H1 (cell line): ENCODE data around the gene OPALIN. TPM values are rescaled to one million over a fixed set of nuclear protein-coding genes. Genes with fewer than 3 reads are reported as not detected.

Experiments
- CTCF ChIA-PET: fragments of 300-600 bp; sonication (Branson Sonifier 250); formaldehyde crosslinking; loops from one replicate; lab custom pipeline; 2021; ENCODE audit not compliant: partially characterized antibody; lab: Charles Lee
- POLR2A ChIA-PET: fragments of 300-600 bp; sonication (Branson Sonifier 250); formaldehyde crosslinking; loops from one replicate; lab custom pipeline; 2021; ENCODE audit warnings: inconsistent platforms; ENCODE audit not compliant: partially characterized antibody; lab: Charles Lee
- DNase-seq, 2 experiments: peaks; one replicate each; pipeline versions ENCODE4 v3.0.0 to v3.0.0-alpha.2; 2010 to 2022; ENCODE audit warnings: low spot score in 2 of 2, low read depth in 1 of 2, mixed read lengths in 1 of 2
- FAIRE-seq: peaks from 2 replicates; lab custom pipeline; 2011; peaks lifted over from hg19 to GRCh38; lab: Jason Lieb, UNC
- H2AFZ ChIP-seq: 2 replicates; pipeline ENCODE4 v1.8.1; 2012; ENCODE audit warnings: low read length, inconsistent platforms
- H2AK5ac ChIP-seq: 2 replicates; pipeline ENCODE4 v1.6.1; 2013; ENCODE audit warnings: low read depth, low read length
- H2BK120ac ChIP-seq: replicated peaks from 2 replicates; pipeline ENCODE3; 2013; ENCODE audit warnings: low read depth, low read length, inconsistent platforms
- H2BK12ac ChIP-seq: 2 replicates; pipeline ENCODE4 v1.6.1; 2013; ENCODE audit warnings: low read depth, low read length
- H2BK15ac ChIP-seq: 2 replicates; pipeline ENCODE4 v1.6.1; 2013; ENCODE audit warnings: low read length
- H2BK20ac ChIP-seq: 2 replicates; pipeline ENCODE4 v1.6.1; 2013; ENCODE audit warnings: low read length
- H2BK5ac ChIP-seq: 2 replicates; pipeline ENCODE4 v1.6.1; 2013; ENCODE audit warnings: low read depth, low read length
- H3K14ac ChIP-seq: 2 replicates; pipeline ENCODE4 v1.6.1; 2013; ENCODE audit warnings: inconsistent platforms; ENCODE audit not compliant: insufficient read length
- H3K18ac ChIP-seq: 2 replicates; pipeline ENCODE4 v1.6.1; 2013; ENCODE audit warnings: low read length; ENCODE audit errors: extremely low read depth
- H3K23ac ChIP-seq: 2 replicates; pipeline ENCODE4 v1.6.1; 2013; ENCODE audit warnings: inconsistent platforms; ENCODE audit not compliant: insufficient read length
- H3K23me2 ChIP-seq: 2 replicates; pipeline ENCODE4 v1.6.1; 2013; ENCODE audit warnings: low read depth, low read length
- H3K27ac ChIP-seq: 2 replicates; pipeline ENCODE4 v1.6.1; 2011; ENCODE audit warnings: low read depth, low read length, inconsistent platforms
- H3K27me3 ChIP-seq, 4 experiments: replicated peaks in 1 of 4; 1 replicate in 1 of 4; 2 replicates in 3 of 4; pipeline versions ENCODE4 v1.6.1 to v1.8.1; 2011 to 2013; ENCODE audit warnings: low read length in 3 of 4, mild to moderate bottlenecking in 3 of 4, inconsistent platforms in 2 of 4, mixed read lengths in 2 of 4, moderate library complexity in 1 of 4; ENCODE audit not compliant: control insufficient read depth in 3 of 4, insufficient read depth in 3 of 4; ENCODE audit errors: extremely low read depth in 1 of 4
- H3K36me3 ChIP-seq, 4 experiments: 2 replicates each; pipeline versions ENCODE4 v1.6.1 to v1.8.1; 2011 to 2013; ENCODE audit warnings: mild to moderate bottlenecking in 4 of 4, low read length in 3 of 4, moderate library complexity in 2 of 4, control low read depth in 1 of 4, inconsistent platforms in 1 of 4; ENCODE audit not compliant: insufficient read depth in 4 of 4, control insufficient read depth in 2 of 4
- H3K4ac ChIP-seq: replicated peaks from 2 replicates; pipeline ENCODE3; 2013; ENCODE audit warnings: low read length, low read depth, mixed read lengths, inconsistent platforms; ENCODE audit not compliant: insufficient read length
- H3K4me1 ChIP-seq, 4 experiments: replicated peaks in 1 of 4; 1 replicate in 1 of 4; 2 replicates in 3 of 4; pipeline versions ENCODE4 v1.6.1 to v1.8.1; 2011 to 2013; ENCODE audit warnings: low read length in 3 of 4, inconsistent platforms in 2 of 4, mixed read lengths in 1 of 4; ENCODE audit not compliant: insufficient read depth in 4 of 4, control insufficient read depth in 3 of 4
- H3K4me2 ChIP-seq, 2 experiments: 2 replicates each; pipeline versions ENCODE4 v1.6.1 to v1.8.1; 2011 to 2013; ENCODE audit warnings: low read depth in 2 of 2, low read length in 2 of 2, control low read depth in 1 of 2, inconsistent platforms in 1 of 2, mild to moderate bottlenecking in 1 of 2; ENCODE audit not compliant: insufficient read depth in 1 of 2
- H3K4me3 ChIP-seq, 4 experiments: fragments of 200-600, 300-600 bp in 1 of 4; sonication (generic), shearing (Covaris generic), sonication (Bioruptor Twin) in 1 of 4; 2 replicates each; pipeline versions ENCODE4 v1.5.1 to v1.8.1; 2011 to 2016; ENCODE audit warnings: low read length in 4 of 4, low read depth in 3 of 4, control low read depth in 2 of 4, inconsistent platforms in 2 of 4, mild to moderate bottlenecking in 2 of 4, mixed read lengths in 1 of 4, moderate library complexity in 1 of 4; ENCODE audit not compliant: insufficient read depth in 2 of 4; ENCODE audit errors: extremely low read depth in 1 of 4
- H3K56ac ChIP-seq: replicated peaks from 2 replicates; pipeline ENCODE3; 2013; ENCODE audit warnings: low read depth, mild to moderate bottlenecking, mixed read lengths, low read length, inconsistent platforms; ENCODE audit not compliant: insufficient read length
- H3K79me1 ChIP-seq: 2 replicates; pipeline ENCODE4 v1.6.1; 2013; ENCODE audit warnings: low read depth, low read length, control low read depth
- H3K79me2 ChIP-seq, 2 experiments: 2 replicates each; pipeline versions ENCODE4 v1.6.1 to v1.8.1; 2012 to 2013; ENCODE audit warnings: low read length in 2 of 2, mild to moderate bottlenecking in 2 of 2, inconsistent platforms in 1 of 2; ENCODE audit not compliant: insufficient read depth in 2 of 2, control insufficient read depth in 1 of 2
- H3K9ac ChIP-seq, 4 experiments: replicated peaks in 1 of 4; 1 replicate in 1 of 4; 2 replicates in 3 of 4; pipeline versions ENCODE4 v1.6.1 to v1.8.1; 2011 to 2013; ENCODE audit warnings: low read depth in 3 of 4, low read length in 3 of 4, control low read depth in 2 of 4, mild to moderate bottlenecking in 2 of 4, moderate library complexity in 2 of 4, inconsistent platforms in 1 of 4; ENCODE audit errors: extremely low read depth in 1 of 4
- H3K9me3 ChIP-seq, 2 experiments: 2 replicates each; pipeline versions ENCODE4 v1.6.1 to v1.8.1; 2012 to 2013; ENCODE audit warnings: mild to moderate bottlenecking in 2 of 2, moderate library complexity in 2 of 2, control low read depth in 1 of 2, inconsistent platforms in 1 of 2, low read depth in 1 of 2, low read length in 1 of 2, mixed read lengths in 1 of 2; ENCODE audit not compliant: insufficient read depth in 2 of 2
- H4K20me1 ChIP-seq, 2 experiments: replicated peaks in 1 of 2; 2 replicates each; pipeline versions ENCODE3 to v1.8.1; 2011 to 2013; ENCODE audit warnings: inconsistent platforms in 2 of 2, low read length in 2 of 2, mild to moderate bottlenecking in 1 of 2; ENCODE audit not compliant: insufficient read depth in 2 of 2, control insufficient read depth in 1 of 2
- H4K5ac ChIP-seq: 2 replicates; pipeline ENCODE4 v1.6.1; 2013; ENCODE audit warnings: low read length, low read depth, mixed read lengths, inconsistent platforms; ENCODE audit not compliant: insufficient read length
- H4K8ac ChIP-seq: 2 replicates; pipeline ENCODE4 v1.8.0; 2013; ENCODE audit warnings: mild to moderate bottlenecking, moderate library complexity, low read length, inconsistent platforms; ENCODE audit not compliant: insufficient read depth; ENCODE audit errors: extremely low read depth
- H4K91ac ChIP-seq: replicated peaks from 2 replicates; pipeline ENCODE3; 2013; ENCODE audit warnings: low read length, mixed read lengths, inconsistent platforms; ENCODE audit not compliant: insufficient read length
- CTBP2 ChIP-seq: IDR thresholded peaks from 2 replicates; pipeline ENCODE4 v1.7.0; 2011; ENCODE audit warnings: borderline replicate concordance, mild to moderate bottlenecking, moderate library complexity, mixed read lengths, low read length; ENCODE audit not compliant: insufficient read depth, insufficient read length
- EP300 ChIP-seq, 2 experiments: IDR thresholded peaks; 1 replicate in 1 of 2; 2 replicates in 1 of 2; pipeline ENCODE4 v1.6.1; 2011 to 2012; ENCODE audit warnings: low read depth in 2 of 2, low read length in 2 of 2, mild to moderate bottlenecking in 2 of 2, borderline replicate concordance in 1 of 2, inconsistent platforms in 1 of 2, moderate library complexity in 1 of 2
- EZH2 ChIP-seq: fragments of 200-600 bp; sonication (generic); IDR thresholded peaks from 2 replicates; pipeline ENCODE4 v1.7.1; 2012; ENCODE audit warnings: low read depth, mild to moderate bottlenecking, moderate library complexity, low read length, inconsistent platforms; ENCODE audit not compliant: severe bottlenecking
- GTF2F1 ChIP-seq: IDR thresholded peaks from 2 replicates; pipeline ENCODE4 v1.6.1; 2012; ENCODE audit warnings: low read depth, low read length, improper control_type of control experiment, borderline replicate concordance
- RNF2 ChIP-seq: fragments of 200-900, 300-1000 bp; sonication (generic); IDR thresholded peaks from 2 replicates; pipeline ENCODE4 v1.7.1; 2016; ENCODE audit warnings: borderline replicate concordance, low read depth, mild to moderate bottlenecking, antibody characterized with exemption, low read length; ENCODE audit not compliant: poor library complexity, severe bottlenecking; ENCODE audit errors: missing control alignments
- WGBS, 2 experiments: shearing (Covaris generic) in 1 of 2; methylation state at CpG; one replicate each; pipeline versions ENCODE4 v1.1.6 to v1.1.7; 2013 to 2015; ENCODE audit warnings: low lambda C conversion rate in 2 of 2, mixed read lengths in 2 of 2, inconsistent platforms in 1 of 2, low coverage in 1 of 2, missing lambda C conversion rate in 1 of 2; ENCODE audit not compliant: insufficient replicate concordance in 2 of 2, insufficient coverage in 1 of 2, insufficient read length in 1 of 2; ENCODE audit errors: extremely low coverage in 1 of 2, missing lambda C conversion rate in 1 of 2; 5-methylcytosine and 5-hydroxymethylcytosine counted together
- polyA plus RNA-seq, 7 experiments: library from polyadenylated mRNA; depleted of rRNA in 3 of 7; stranded (reverse) in 5 of 7; unstranded in 2 of 7; fragments of >200 nt in 5 of 7; fragments of 200-250 nt in 2 of 7; gene quantifications; 1 replicate in 5 of 7; 2 replicates in 1 of 7; 4 replicates in 1 of 7; pipeline versions ENCODE4 v1.2.1 to v1.2.3, GENCODE V29; 2011 to 2013; ENCODE audit warnings: missing spikeins in 2 of 7, mixed read lengths in 2 of 7
- total RNA-seq: library from RNA; stranded (reverse); fragmentation: NEBNext Ultra II Directional; extraction: Animal tissue kit (Norgen Biotek cat#: 25700); gene quantifications from 2 replicates; pipeline ENCODE4 v1.2.1, GENCODE V29; 2021

Gene OPALIN
- total and polyA plus RNA-seq, 2 of the 8 experiments (the other 6 are each of a cell fraction or from before 2014, with no cell fraction given): 0.03 TPM; not detected in 1

DNA sequence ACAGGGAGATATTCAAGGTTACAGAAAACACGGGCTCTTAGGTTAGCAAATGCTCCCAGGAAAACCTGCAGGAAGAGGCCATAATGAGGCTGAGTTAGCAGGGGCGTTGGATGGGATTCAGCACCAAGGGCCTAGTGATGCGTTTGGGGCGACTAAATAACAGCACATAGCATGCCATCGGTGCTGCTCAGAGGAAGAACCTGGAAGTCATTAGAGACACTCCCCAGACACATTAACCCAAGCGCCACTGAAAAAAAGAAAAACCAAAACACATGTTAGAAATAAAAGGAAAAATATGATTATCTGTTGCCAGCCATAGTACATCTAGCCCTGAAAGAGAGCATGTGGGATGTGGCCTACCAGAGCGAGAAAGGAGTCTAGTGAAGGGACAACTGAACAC, 28.8 kb upstream of the OPALIN start:
- 93% methylated on average over 7 of the region's 7 CpGs; no CpG with 5 or more reads in 1 of the 2 experiments for WGBS, 2 experiments
- H4K5ac ChIP-seq: no peak overlapping the region
- H3K4me2 ChIP-seq: no peak overlapping the region
- no peaks in the 10 kb centered on the region for H3K79me2 ChIP-seq
- H3K23ac ChIP-seq: no peak overlapping the region
- no peaks in the 10 kb centered on the region; a peak in 1 of 7 replicates for H3K4me1 ChIP-seq
- H4K20me1 ChIP-seq: peaks cover 0 to 3% of the 10 kb centered on the region in 2 experiments
- no peak overlapping the region for H2BK12ac ChIP-seq
- H4K8ac ChIP-seq: no peak overlapping the region
- TF ChIP-seq GTF2F1: no peak
- no peak for TF ChIP-seq CTBP2
- no peak for TF ChIP-seq RNF2
- TF ChIP-seq EP300 (IDR thresholded peaks at IDR 0.05; ENCODE audit: borderline replicate concordance in 1 of 2, low read depth in 2 of 2, low read length in 2 of 2): no peak
- TF ChIP-seq EZH2: no peak
- CTCF ChIA-PET: interaction anchor here (1.0 to 11.2 kb wide), 3 partner anchors 11 to 123 kb away, joined by 3 to 151 read pairs (median 88); no protein-coding TSS in a partner anchor
- no peak overlapping the region for H3K4ac ChIP-seq
- no peak overlapping the region for H2BK120ac ChIP-seq
- no peak overlapping the region for H2BK15ac ChIP-seq
- no peak overlapping the region for H4K91ac ChIP-seq
- H3K9me3 ChIP-seq: no peaks in the 10 kb centered on the region
- H3K14ac ChIP-seq: no peak overlapping the region
- no peaks in the 10 kb centered on the region for H3K27me3 ChIP-seq
- no peak overlapping the region for H3K27ac ChIP-seq
- H3K9ac ChIP-seq: no peak overlapping the region
- H3K56ac ChIP-seq: no peak overlapping the region
- DNase-seq (no peak), FAIRE-seq (no peak)
- no peak overlapping the region for H2AK5ac ChIP-seq
- H3K18ac ChIP-seq: no peak overlapping the region
- H2AFZ ChIP-seq: no peak overlapping the region
- H2BK5ac ChIP-seq: no peak overlapping the region
- H3K79me1 ChIP-seq: no peaks in the 10 kb centered on the region
- no peak overlapping the region for H3K4me3 ChIP-seq
- POLR2A ChIA-PET: no interaction called here
- no peak overlapping the region for H2BK20ac ChIP-seq
- no peaks in the 10 kb centered on the region for H3K23me2 ChIP-seq
- no peaks in the 10 kb centered on the region for H3K36me3 ChIP-seq
